Measurements from ENCODE around the gene TOR1AIP2.
"Not testable (repeated sequence)": the region's sequence is repeated elsewhere in the genome, so short reads cannot be mapped to it uniquely, and the experiment has no call there.

The TOR1AIP2 gene

GRCh38 chr1:179875596-179876299 lies 1.9 kb downstream of the TOR1AIP2 start:
- no peak for DNase-seq (ENCODE audit: low spot score)

GRCh38 chr1:179873438-179873851 lies 4.2 kb downstream of the TOR1AIP2 start:
- no peak for DNase-seq (ENCODE audit: low spot score)

GRCh38 chr1:179872558-179872957 lies 5.0 kb downstream of the TOR1AIP2 start:
- DNase-seq (ENCODE audit: low spot score) = no peak

GRCh38 chr1:179871940-179872339 lies 5.7 kb downstream of the TOR1AIP2 start:
- no peak for DNase-seq (ENCODE audit: low spot score)

- no peak for DNase-seq (ENCODE audit: low spot score)
Measured at GRCh38 chr1:179870870-179871269, 6.7 kb downstream of the TOR1AIP2 start.

GRCh38 chr1:179867493-179868330 lies 9.9 kb downstream of the TOR1AIP2 start:
- peak; percentile 71 for DNase-seq (ENCODE audit: low spot score)

- no peak for DNase-seq (ENCODE audit: low spot score)
Measured at GRCh38 chr1:179866616-179867015, 11.0 kb downstream of the TOR1AIP2 start.

GRCh38 chr1:179865377-179865776 lies 12.2 kb downstream of the TOR1AIP2 start:
- no peak for DNase-seq (ENCODE audit: low spot score)

- no peak for DNase-seq (ENCODE audit: low spot score)
Measured at GRCh38 chr1:179860652-179861051, 17.0 kb downstream of the TOR1AIP2 start.

- DNase-seq (ENCODE audit: low spot score) = no peak
Measured at GRCh38 chr1:179857009-179857408, 20.6 kb downstream of the TOR1AIP2 start.

- no peak for DNase-seq (ENCODE audit: low spot score)
Measured at GRCh38 chr1:179856296-179856695, 21.3 kb downstream of the TOR1AIP2 start.

GRCh38 chr1:179855831-179856230 lies 21.8 kb downstream of the TOR1AIP2 start:
- not testable (repeated sequence) for DNase-seq (ENCODE audit: low spot score)

GRCh38 chr1:179853102-179853501 lies 24.5 kb downstream of the TOR1AIP2 start:
- no peak for DNase-seq (ENCODE audit: low spot score)

GRCh38 chr1:179848233-179848632 lies 29.4 kb downstream of the TOR1AIP2 start:
- no peak for DNase-seq (ENCODE audit: low spot score)

GRCh38 chr1:179840107-179840506 lies 37.5 kb downstream of the TOR1AIP2 start:
- DNase-seq (ENCODE audit: low spot score) = no peak

- not testable (repeated sequence) for DNase-seq (ENCODE audit: low spot score)
Measured at GRCh38 chr1:179836686-179837445, 40.7 kb downstream of the TOR1AIP2 start.

- DNase-seq (ENCODE audit: low spot score) = no peak
Measured at GRCh38 chr1:179831852-179832699, 45.5 kb downstream of the TOR1AIP2 start.

GRCh38 chr1:179831225-179831624 lies 46.4 kb downstream of the TOR1AIP2 start:
- no peak for DNase-seq (ENCODE audit: low spot score)

GRCh38 chr1:179828554-179829110 lies 49.0 kb downstream of the TOR1AIP2 start:
- DNase-seq (ENCODE audit: low spot score) = no peak

- DNase-seq (ENCODE audit: low spot score) = no peak
Measured at GRCh38 chr1:179826626-179827280, 50.9 kb downstream of the TOR1AIP2 start.
